ENCODE data around the gene LRRC56. TPM values are rescaled to one million over a fixed set of nuclear protein-coding genes. Genes with fewer than 3 reads are reported as not detected.

LRRC56 gene
- total and polyA plus RNA-seq, 2 experiments from 2014 or later = 0.40 to 1.6 TPM

DNA sequence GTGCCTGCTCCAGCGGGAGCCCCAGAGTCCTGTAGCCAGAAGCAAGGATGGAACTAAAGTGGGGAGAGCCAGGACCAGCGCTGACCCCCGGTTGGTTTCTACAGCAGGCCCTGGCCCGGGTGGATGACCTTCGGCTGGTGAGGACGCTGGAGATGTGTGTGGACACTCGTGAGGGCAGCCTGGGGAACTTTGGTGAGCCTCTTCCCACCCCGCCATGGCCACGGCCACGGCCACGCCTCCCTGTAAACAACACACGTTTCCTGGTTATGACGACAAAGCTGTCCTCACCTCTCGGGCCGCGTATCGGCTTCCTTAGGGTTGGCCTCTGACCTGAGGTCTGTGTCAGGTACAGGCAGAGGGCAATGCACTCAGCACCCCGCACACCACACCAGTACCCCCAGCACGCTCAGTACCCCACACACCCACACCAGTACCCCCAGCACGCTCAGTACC lies 4.1 kb downstream of the LRRC56 start:
- no peaks in the 10 kb centered on the region for H3K27me3 ChIP-seq
- WGBS (ENCODE audit: low lambda C conversion rate, missing lambda C conversion rate) = 95% methylated on average over 17 of the region's 20 CpGs
- H3K4me1 ChIP-seq (ENCODE audit: insufficient read depth) = peaks cover 14% of the 10 kb centered on the region
- H3K27ac ChIP-seq = no peak overlapping the region
- H3K9me3 ChIP-seq (ENCODE audit: low read depth) = no peaks in the 10 kb centered on the region
- H3K9me2 ChIP-seq (replicated peaks; ENCODE audit: insufficient read depth) = no peaks in the 10 kb centered on the region
- no peaks in the 10 kb centered on the region for H3K36me3 ChIP-seq (replicated peaks; ENCODE audit: insufficient read depth, low read depth)
- TF ChIP-seq, protein P1, sequence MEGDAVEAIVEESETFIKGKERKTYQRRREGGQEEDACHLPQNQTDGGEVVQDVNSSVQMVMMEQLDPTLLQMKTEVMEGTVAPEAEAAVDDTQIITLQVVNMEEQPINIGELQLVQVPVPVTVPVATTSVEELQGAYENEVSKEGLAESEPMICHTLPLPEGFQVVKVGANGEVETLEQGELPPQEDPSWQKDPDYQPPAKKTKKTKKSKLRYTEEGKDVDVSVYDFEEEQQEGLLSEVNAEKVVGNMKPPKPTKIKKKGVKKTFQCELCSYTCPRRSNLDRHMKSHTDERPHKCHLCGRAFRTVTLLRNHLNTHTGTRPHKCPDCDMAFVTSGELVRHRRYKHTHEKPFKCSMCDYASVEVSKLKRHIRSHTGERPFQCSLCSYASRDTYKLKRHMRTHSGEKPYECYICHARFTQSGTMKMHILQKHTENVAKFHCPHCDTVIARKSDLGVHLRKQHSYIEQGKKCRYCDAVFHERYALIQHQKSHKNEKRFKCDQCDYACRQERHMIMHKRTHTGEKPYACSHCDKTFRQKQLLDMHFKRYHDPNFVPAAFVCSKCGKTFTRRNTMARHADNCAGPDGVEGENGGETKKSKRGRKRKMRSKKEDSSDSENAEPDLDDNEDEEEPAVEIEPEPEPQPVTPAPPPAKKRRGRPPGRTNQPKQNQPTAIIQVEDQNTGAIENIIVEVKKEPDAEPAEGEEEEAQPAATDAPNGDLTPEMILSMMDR (IDR thresholded peaks at IDR 0.05; ENCODE audit: poor library complexity) = no peak
- TF ChIP-seq EZH2 (IDR thresholded peaks at IDR 0.05; ENCODE audit: borderline replicate concordance) = no peak
- TF ChIP-seq EZH2phosphoT487 (IDR thresholded peaks at IDR 0.05; ENCODE audit: low read depth, severe bottlenecking, unreplicated experiment) = no peak
- no peak overlapping the region for H2AFZ ChIP-seq
- no peak overlapping the region for H3K4me3 ChIP-seq
- no peaks in the 10 kb centered on the region for H4K20me1 ChIP-seq (ENCODE audit: insufficient read depth, poor library complexity, severe bottlenecking)
- H3K4me2 ChIP-seq = no peak overlapping the region
- DNase-seq (ENCODE audit: low spot score) = no peak
- no peaks in the 10 kb centered on the region for H3K79me2 ChIP-seq

DNA sequence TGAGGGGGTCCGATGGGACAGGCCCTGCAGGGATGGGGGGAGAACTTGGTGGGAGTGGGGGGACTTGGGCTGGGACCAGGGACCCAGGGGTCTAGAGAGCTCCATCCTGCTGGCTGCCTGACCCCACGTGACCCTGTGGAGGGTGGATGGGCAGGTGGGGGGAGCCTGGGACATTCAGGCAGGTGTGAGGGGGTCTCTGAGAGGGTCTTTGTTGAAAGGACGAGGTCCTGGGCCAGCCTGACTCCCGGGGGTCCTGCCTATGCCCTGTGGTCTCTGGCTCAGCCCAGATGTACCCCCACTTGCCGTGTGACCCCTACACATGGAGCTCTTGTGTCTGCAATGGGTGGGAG lies 7.5 kb downstream of the LRRC56 start:
- Histone ChIP-seq H3K4me1 (ENCODE audit: insufficient read depth) (no peaks in the 10 kb centered on the region), H3K36me3 (replicated peaks; ENCODE audit: insufficient read depth, low read depth) (no peaks in the 10 kb centered on the region), H3K9me2 (replicated peaks; ENCODE audit: insufficient read depth) (no peaks in the 10 kb centered on the region), H3K27ac (no peak overlapping the region), H3K4me3 (no peak overlapping the region), H3K27me3 (no peaks in the 10 kb centered on the region), H3K9me3 (ENCODE audit: low read depth) (no peaks in the 10 kb centered on the region), H2AFZ (no peak overlapping the region), H3K4me2 (no peak overlapping the region), H3K79me2 (no peaks in the 10 kb centered on the region), H4K20me1 (ENCODE audit: insufficient read depth, poor library complexity, severe bottlenecking) (no peaks in the 10 kb centered on the region)
- TF ChIP-seq EZH2 (IDR thresholded peaks at IDR 0.05; ENCODE audit: borderline replicate concordance) (no peak), EZH2phosphoT487 (IDR thresholded peaks at IDR 0.05; ENCODE audit: low read depth, severe bottlenecking, unreplicated experiment) (no peak)
- TF ChIP-seq, protein P1 (IDR thresholded peaks at IDR 0.05; ENCODE audit: poor library complexity) = no peak
- DNase-seq (ENCODE audit: low spot score) = no peak
- WGBS (ENCODE audit: low lambda C conversion rate, missing lambda C conversion rate) = 89% methylated on average over 5 of the region's 5 CpGs

DNA sequence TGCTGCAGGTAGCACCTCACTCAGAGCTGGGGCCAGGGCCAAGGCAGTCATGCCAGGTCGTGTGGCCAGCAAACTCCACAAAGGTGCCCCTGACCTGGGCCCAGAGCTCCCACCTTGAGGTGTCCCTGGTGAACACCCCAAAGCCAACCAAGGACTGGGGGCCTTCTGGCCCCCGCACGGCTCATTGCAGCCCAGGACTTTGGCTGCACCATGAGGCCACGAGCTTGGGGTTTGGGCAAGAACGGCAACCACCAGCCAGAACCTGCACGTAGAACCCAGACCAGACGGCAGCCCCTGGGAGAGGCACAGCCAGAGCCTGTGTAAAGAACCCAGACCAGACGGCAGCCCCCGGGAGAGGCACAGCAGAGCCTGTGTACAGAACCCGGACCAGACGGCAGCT lies 7.8 kb downstream of the LRRC56 start:
- Histone ChIP-seq H3K4me1 (ENCODE audit: insufficient read depth) (no peaks in the 10 kb centered on the region), H3K4me2 (no peak overlapping the region), H3K27me3 (no peaks in the 10 kb centered on the region), H2AFZ (no peak overlapping the region), H4K20me1 (ENCODE audit: insufficient read depth, poor library complexity, severe bottlenecking) (no peaks in the 10 kb centered on the region), H3K9me3 (ENCODE audit: low read depth) (no peaks in the 10 kb centered on the region), H3K4me3 (no peak overlapping the region), H3K27ac (no peak overlapping the region), H3K36me3 (replicated peaks; ENCODE audit: insufficient read depth, low read depth) (no peaks in the 10 kb centered on the region), H3K79me2 (no peaks in the 10 kb centered on the region), H3K9me2 (replicated peaks; ENCODE audit: insufficient read depth) (no peaks in the 10 kb centered on the region)
- DNase-seq (ENCODE audit: low spot score) = no peak
- TF ChIP-seq, protein P1 (IDR thresholded peaks at IDR 0.05; ENCODE audit: poor library complexity) = no peak
- TF ChIP-seq EZH2 (IDR thresholded peaks at IDR 0.05; ENCODE audit: borderline replicate concordance) (no peak), EZH2phosphoT487 (IDR thresholded peaks at IDR 0.05; ENCODE audit: low read depth, severe bottlenecking, unreplicated experiment) (no peak)
- 91% methylated on average over 11 of the region's 11 CpGs for WGBS (ENCODE audit: low lambda C conversion rate, missing lambda C conversion rate)

Data from hepatocyte (in vitro differentiated cells).